Activated CD4-positive, alpha-beta T cell treated with anti-CD3 and anti-CD28 coated beads, Interleukin-2, amount 10 ng/mL, durations not matched to agents 7 days and 5 days (primary cell): ENCODE measurements around the gene ADD1. TPM values are rescaled to one million over a fixed set of nuclear protein-coding genes. Genes with fewer than 3 reads are reported as not detected.
"Not testable (repeated sequence)": the region's sequence is repeated elsewhere in the genome, so short reads cannot be mapped to it uniquely, and the experiment has no call there.

Experiments
- CTCF ChIA-PET: fragments of 350-600 bp; sonication (Branson Sonifier 250); formaldehyde crosslinking; loops from one replicate; lab custom pipeline; 2021; ENCODE audit warnings: antibody characterized with exemption; lab: Charles Lee
- POLR2A ChIA-PET: fragments of 350-600 bp; sonication (Branson Sonifier 250); formaldehyde crosslinking; loops from one replicate; lab custom pipeline; 2021; ENCODE audit warnings: antibody characterized with exemption; lab: Charles Lee
- DNase-seq: peaks from one replicate; pipeline ENCODE4 v3.0.0-alpha.2; 2020
- H3K27ac Mint-ChIP-seq: one replicate; pipeline ENCODE4 v1.8.0; 2021; ENCODE audit warnings: mild to moderate bottlenecking, moderate library complexity, mixed read lengths
- H3K27me3 Mint-ChIP-seq: one replicate; pipeline ENCODE4 v1.8.0; 2021; ENCODE audit warnings: mixed read lengths
- H3K36me3 Mint-ChIP-seq: one replicate; pipeline ENCODE4 v1.8.0; 2021; ENCODE audit warnings: low read depth, mixed read lengths
- H3K4me1 Mint-ChIP-seq: one replicate; pipeline ENCODE4 v1.8.0; 2021; ENCODE audit warnings: mixed read lengths
- H3K4me3 Mint-ChIP-seq: one replicate; pipeline ENCODE4 v1.8.0; 2021; ENCODE audit warnings: mild to moderate bottlenecking, moderate library complexity, mixed read lengths
- H3K9me3 Mint-ChIP-seq: one replicate; pipeline ENCODE4 v1.8.0; 2021; ENCODE audit warnings: mixed read lengths
- total RNA-seq, 2 experiments: library from RNA; stranded (reverse); gene quantifications; one replicate each; pipeline ENCODE4 v1.2.3, GENCODE V29; 2021

The ADD1 gene
- total RNA-seq, 2 experiments from 2014 or later, result 264 to 266 TPM

DNA sequence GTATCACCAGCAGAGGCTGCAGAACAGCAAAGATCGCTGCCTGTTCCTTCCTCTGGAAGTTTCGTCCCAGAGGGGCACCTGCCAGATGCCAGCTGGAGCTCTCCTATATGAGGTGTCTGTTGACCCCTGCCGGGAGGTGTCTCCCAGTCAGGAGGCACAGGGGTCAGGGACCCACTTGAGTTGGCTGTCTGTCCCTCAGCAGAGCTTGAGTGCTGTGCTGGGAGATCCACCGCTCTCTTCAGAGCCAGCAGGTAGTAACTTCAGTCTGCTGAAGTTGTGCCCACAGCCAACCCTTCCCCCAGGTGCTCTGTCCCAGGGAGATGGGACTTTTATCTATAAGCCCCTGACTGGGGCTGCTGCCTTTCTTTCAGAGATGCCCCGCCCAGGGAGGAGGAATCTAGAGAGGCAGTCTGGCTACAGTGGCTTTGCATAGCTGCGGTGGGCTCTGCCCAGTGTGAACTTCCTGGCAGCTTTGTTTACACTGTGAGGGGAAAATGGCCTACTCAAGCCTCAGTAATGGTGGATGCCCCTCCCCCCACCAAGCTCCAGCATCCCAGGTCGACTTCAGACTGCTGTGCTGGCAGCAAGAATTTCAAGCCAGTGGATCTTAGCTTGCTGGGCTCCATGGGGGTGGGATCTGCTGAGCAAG lies 78.9 kb downstream of the ADD1 start:
- POLR2A ChIA-PET, result not testable (repeated sequence)
- DNase-seq, result peak; percentile 54

DNA sequence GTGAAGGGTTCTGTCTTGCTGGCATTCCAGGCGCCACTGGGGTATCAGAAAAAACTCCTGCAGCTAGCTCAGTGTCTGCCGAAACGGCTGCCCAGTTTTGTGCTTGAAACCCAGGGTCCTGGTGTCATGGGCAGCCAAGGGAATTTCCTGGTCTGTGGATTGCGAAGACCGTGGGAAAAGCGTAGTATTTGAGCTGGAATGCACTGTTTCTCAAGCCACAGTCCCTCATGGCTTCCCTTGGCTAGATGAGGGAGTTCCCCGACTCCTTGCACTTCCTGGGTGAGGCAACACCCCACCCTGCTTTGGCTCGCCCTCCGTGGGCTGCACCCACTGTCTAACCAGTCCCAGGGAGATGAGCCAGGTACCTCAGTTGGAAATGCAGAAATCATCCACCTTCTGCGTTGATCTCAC lies 79.5 kb downstream of the ADD1 start:
- CTCF ChIA-PET, result interaction anchor here (0.5 to 1.4 kb wide), 3 partner anchors 10 to 67 kb away, joined by 3 to 4 read pairs (median 3); no protein-coding TSS in a partner anchor
- no peak for DNase-seq
- peaks cover 4% of the 10 kb centered on the region for H3K9me3 Mint-ChIP-seq
- H3K36me3 Mint-ChIP-seq, result peaks cover 67% of the 10 kb centered on the region
- H3K4me1 Mint-ChIP-seq, result peaks cover 39% of the 10 kb centered on the region
- POLR2A ChIA-PET, result no interaction called here
- H3K27ac Mint-ChIP-seq, result peak overlapping the region; percentile 85
- no peaks in the 10 kb centered on the region for H3K27me3 Mint-ChIP-seq
- H3K4me3 Mint-ChIP-seq, result no peak overlapping the region

More for the DNA sequence above, 78.9 kb downstream of the ADD1 start:
- H3K27me3 Mint-ChIP-seq, H3K4me3 Mint-ChIP-seq, H3K9me3 Mint-ChIP-seq: not testable (repeated sequence)
- H3K27ac Mint-ChIP-seq, result peak overlapping the region; percentile 85
- peaks cover 67% of the 10 kb centered on the region for H3K36me3 Mint-ChIP-seq
- CTCF ChIA-PET, result interaction anchor here (1.2 to 1.4 kb wide), 2 partner anchors 10 to 32 kb away, joined by 3 to 4 read pairs; no protein-coding TSS in a partner anchor
- peaks cover 42% of the 10 kb centered on the region for H3K4me1 Mint-ChIP-seq

DNA sequence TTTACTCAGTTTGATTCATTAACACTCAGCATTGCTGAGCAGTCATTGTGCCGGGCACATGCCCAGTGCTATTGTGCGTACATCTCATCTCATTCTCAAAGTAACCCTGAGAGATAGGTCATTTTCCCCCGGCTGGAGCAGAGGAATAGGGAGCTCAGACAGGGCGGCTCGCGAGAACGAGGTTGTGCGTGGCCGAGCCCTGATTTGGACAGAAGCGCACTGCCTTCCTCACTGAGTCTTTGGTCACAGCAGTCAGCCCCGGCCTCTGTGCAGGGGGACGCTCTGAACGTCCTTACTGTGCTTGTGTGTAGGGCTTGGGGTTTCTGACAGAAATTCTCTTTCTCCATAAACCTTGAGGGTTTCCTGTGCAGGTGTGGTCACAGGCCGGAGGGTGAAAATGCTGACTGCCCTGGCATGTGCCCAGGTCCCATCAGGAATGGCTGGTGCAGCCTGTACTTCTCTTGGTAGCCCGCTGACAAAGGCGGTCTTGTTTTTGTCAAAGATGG lies 80.1 kb downstream of the ADD1 start:
- CTCF ChIA-PET, result interaction anchor here (0.5 to 1.4 kb wide), 3 partner anchors 30 to 160 kb away, joined by 3 read pairs; no protein-coding TSS in a partner anchor
- Mint-ChIP-seq H3K9me3 (peaks cover 4% of the 10 kb centered on the region), H3K4me3 (no peak overlapping the region), H3K4me1 (peaks cover 37% of the 10 kb centered on the region), H3K36me3 (peaks cover 63% of the 10 kb centered on the region), H3K27ac (peak overlapping the region; percentile 85), H3K27me3 (no peaks in the 10 kb centered on the region)
- POLR2A ChIA-PET, result no interaction called here
- DNase-seq, result no peak

- Mint-ChIP-seq H3K27me3 (no peaks in the 10 kb centered on the region), H3K36me3 (peaks cover 64% of the 10 kb centered on the region)
- POLR2A ChIA-PET, result no interaction called here
Observed at GRCh38 chr4:2924286-2924685, 80.6 kb downstream of the ADD1 start.

DNA sequence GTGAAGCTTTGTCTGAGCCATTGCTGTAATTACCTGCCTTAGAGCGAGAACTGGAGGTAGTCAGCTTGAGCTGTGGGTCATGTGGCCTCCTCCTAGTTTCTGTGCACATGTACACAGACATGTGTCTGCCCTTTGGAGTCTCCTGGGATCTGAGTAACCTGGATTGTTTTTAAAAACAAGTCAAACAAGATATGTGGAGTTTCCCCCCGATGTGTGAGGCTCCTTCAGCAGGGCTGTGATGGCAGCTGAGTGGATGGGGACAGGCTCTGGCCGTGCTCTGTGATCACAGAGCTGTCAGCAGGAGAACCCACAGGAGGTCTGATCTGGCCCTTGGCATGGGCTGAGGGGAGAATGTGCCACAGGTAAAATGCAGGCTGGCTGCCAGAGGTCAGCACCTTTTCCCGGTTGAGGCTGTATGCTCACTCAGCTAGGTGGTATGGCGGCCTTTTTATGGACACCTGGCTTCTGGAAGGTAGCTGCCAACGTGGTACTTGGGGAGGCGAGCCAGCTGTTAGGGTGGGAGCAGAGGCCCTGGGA lies 81.2 kb downstream of the ADD1 start:
- Mint-ChIP-seq H3K9me3 (peaks cover under 1% of the 10 kb centered on the region), H3K4me1 (peaks cover 36% of the 10 kb centered on the region), H3K27ac (peak overlapping the region; percentile 64), H3K36me3 (peaks cover 58% of the 10 kb centered on the region), H3K27me3 (no peaks in the 10 kb centered on the region), H3K4me3 (no peak overlapping the region)
- POLR2A ChIA-PET, result no interaction called here
- no peak for DNase-seq
- CTCF ChIA-PET, result interaction anchor here (0.6 to 1.1 kb wide), 3 partner anchors 46 to 161 kb away, joined by 3 read pairs; no protein-coding TSS in a partner anchor

More at GRCh38 chr4:2924286-2924685, 80.6 kb downstream of the ADD1 start:
- no peak overlapping the region for H3K4me3 Mint-ChIP-seq
- peaks cover 37% of the 10 kb centered on the region for H3K4me1 Mint-ChIP-seq
- peak overlapping the region; percentile 64 for H3K27ac Mint-ChIP-seq
- H3K9me3 Mint-ChIP-seq, result peaks cover 4% of the 10 kb centered on the region
- DNase-seq, result no peak
- CTCF ChIA-PET, result interaction anchor here (0.6 to 1.1 kb wide), 2 partner anchors 65 to 161 kb away, joined by 3 read pairs; no protein-coding TSS in a partner anchor

- H3K4me1 Mint-ChIP-seq, result peaks cover 31% of the 10 kb centered on the region
- POLR2A ChIA-PET, result no interaction called here
- peaks cover 52% of the 10 kb centered on the region for H3K36me3 Mint-ChIP-seq
- H3K9me3 Mint-ChIP-seq, result no peaks in the 10 kb centered on the region
- no peak for DNase-seq
- CTCF ChIA-PET, result interaction anchor here (1.1 kb wide), 1 partner anchor 47 kb away, joined by 3 read pairs; no protein-coding TSS in a partner anchor
- no peaks in the 10 kb centered on the region for H3K27me3 Mint-ChIP-seq
- no peak overlapping the region for H3K4me3 Mint-ChIP-seq
- H3K27ac Mint-ChIP-seq, result no peak overlapping the region
Observed at GRCh38 chr4:2925496-2925895, 81.9 kb downstream of the ADD1 start.

DNA sequence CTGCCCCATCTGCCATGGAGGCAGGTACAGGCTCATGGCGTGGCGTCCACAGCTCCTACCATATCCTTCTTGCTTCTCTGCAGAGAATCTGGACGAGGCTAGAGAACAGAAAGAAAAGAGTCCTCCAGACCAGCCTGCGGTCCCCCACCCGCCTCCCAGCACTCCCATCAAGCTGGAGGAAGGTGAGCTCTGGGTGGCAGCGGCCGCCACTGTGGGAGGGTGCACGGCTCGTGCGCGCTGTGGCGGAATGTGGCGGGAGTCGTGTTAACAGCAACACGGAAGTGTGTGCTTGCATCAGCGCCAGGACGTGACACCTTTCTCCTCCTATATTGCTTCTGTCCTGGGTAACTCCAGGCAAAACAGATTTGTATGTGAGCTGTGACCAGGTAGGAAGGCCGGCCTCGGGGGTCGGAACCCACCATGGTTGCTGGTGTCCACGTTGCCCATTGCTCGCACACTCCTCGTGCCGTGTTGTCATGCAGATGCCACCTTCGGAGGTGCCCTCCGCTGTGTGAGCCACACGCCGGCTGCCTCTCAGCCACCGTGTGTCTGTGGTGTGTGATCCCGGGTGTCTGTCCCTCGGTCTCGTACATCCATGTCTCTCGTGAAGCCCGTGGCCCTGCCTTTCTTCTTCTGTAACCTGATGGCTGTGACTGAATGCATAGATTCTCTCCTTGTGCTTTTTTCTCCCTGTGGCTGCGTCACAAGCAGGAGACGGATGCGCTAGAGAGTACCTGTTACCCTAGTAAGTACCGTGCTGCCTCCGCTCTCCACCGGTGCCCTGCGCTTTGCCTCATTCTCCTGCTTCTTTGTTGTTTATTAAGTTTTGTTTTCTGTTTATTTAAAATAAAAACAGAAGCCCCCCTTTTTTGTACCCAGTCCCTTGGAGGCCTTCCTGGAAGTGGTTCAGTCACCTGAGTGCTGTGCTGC lies 82.6 kb downstream of the ADD1 start:
- no peak overlapping the region for H3K4me3 Mint-ChIP-seq
- no peaks in the 10 kb centered on the region for H3K27me3 Mint-ChIP-seq
- ChIA-PET POLR2A (no interaction called here), CTCF (no interaction called here)
- H3K9me3 Mint-ChIP-seq, result no peaks in the 10 kb centered on the region
- peaks cover 28% of the 10 kb centered on the region for H3K4me1 Mint-ChIP-seq
- H3K36me3 Mint-ChIP-seq, result peaks cover 46% of the 10 kb centered on the region
- H3K27ac Mint-ChIP-seq, result peak overlapping the region; percentile 25
- DNase-seq, result no peak

- POLR2A ChIA-PET, result no interaction called here
- Mint-ChIP-seq H3K4me1 (peaks cover 26% of the 10 kb centered on the region), H3K4me3 (no peak overlapping the region), H3K27ac (peak overlapping the region; percentile 38), H3K36me3 (peaks cover 42% of the 10 kb centered on the region), H3K27me3 (no peaks in the 10 kb centered on the region), H3K9me3 (no peaks in the 10 kb centered on the region)
- CTCF ChIA-PET, result interaction anchor here (1.1 to 1.6 kb wide), 2 partner anchors 27 to 29 kb away, joined by 3 to 5 read pairs; no protein-coding TSS in a partner anchor
- no peak for DNase-seq
Observed at GRCh38 chr4:2927016-2927695, 83.5 kb downstream of the ADD1 start.

- H3K27me3 Mint-ChIP-seq, result no peaks in the 10 kb centered on the region
- CTCF ChIA-PET, result interaction anchor here (1.1 to 1.6 kb wide), 2 partner anchors 27 to 28 kb away, joined by 3 to 5 read pairs; no protein-coding TSS in a partner anchor
Observed at GRCh38 chr4:2927696-2928075, 84.0 kb downstream of the ADD1 start.

DNA sequence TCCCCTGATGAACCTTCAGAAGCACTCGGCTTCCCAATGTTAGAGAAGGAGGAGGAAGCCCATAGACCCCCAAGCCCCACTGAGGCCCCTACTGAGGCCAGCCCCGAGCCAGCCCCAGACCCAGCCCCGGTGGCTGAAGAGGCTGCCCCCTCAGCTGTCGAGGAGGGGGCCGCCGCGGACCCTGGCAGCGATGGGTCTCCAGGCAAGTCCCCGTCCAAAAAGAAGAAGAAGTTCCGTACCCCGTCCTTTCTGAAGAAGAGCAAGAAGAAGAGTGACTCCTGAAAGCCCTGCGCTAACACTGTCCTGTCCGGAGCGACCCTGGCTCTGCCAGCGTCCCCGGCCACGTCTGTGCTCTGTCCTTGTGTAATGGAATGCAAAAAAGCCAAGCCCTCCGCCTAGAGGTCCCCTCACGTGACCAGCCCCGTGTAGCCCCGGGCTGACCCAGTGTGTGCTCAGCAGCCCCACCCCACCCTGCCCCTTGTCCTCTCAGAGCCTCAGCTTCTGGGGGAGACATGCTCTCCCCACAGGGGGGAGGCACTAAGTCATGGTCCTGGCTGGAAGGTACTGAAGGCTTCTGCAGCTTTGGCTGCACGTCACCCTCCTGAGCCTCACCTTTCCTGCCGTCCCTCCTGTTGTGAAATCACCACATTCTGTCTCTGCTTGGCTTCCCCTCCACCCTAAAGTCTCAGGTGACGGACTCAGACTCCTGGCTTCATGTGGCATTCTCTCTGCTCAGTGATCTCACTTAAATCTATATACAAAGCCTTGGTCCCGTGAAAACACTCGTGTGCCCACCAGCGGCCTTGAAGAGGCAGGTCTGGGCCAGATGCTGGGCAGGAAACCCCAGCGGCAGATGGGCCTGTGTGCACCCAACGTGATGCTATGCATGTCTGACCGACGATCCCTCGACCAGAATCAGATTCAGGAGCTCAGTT lies 84.9 kb downstream of the ADD1 start:
- Mint-ChIP-seq H3K4me3 (no peak overlapping the region), H3K27me3 (no peaks in the 10 kb centered on the region), H3K9me3 (no peaks in the 10 kb centered on the region), H3K27ac (peak overlapping the region; percentile 38), H3K4me1 (peaks cover 25% of the 10 kb centered on the region), H3K36me3 (peaks cover 37% of the 10 kb centered on the region)
- CTCF ChIA-PET, result interaction anchor here (1.0 to 1.6 kb wide), 3 partner anchors 26 to 36 kb away, joined by 3 to 5 read pairs (median 3); no protein-coding TSS in a partner anchor
- POLR2A ChIA-PET, result no interaction called here
- no peak for DNase-seq

More at GRCh38 chr4:2927696-2928075, 84.0 kb downstream of the ADD1 start:
- H3K4me3 Mint-ChIP-seq, result no peak overlapping the region
- H3K4me1 Mint-ChIP-seq, result peaks cover 25% of the 10 kb centered on the region
- peak overlapping the region; percentile 38 for H3K27ac Mint-ChIP-seq
- POLR2A ChIA-PET, result no interaction called here
- peaks cover 37% of the 10 kb centered on the region for H3K36me3 Mint-ChIP-seq
- H3K9me3 Mint-ChIP-seq, result no peaks in the 10 kb centered on the region
- DNase-seq, result no peak

- Mint-ChIP-seq H3K4me1 (peaks cover 20% of the 10 kb centered on the region), H3K27me3 (no peaks in the 10 kb centered on the region), H3K4me3 (no peak overlapping the region), H3K36me3 (peaks cover 32% of the 10 kb centered on the region), H3K9me3 (no peaks in the 10 kb centered on the region), H3K27ac (no peak overlapping the region)
- DNase-seq, result no peak
- ChIA-PET POLR2A (no interaction called here), CTCF (no interaction called here)
Observed at GRCh38 chr4:2929469-2929868, 85.8 kb downstream of the ADD1 start.
